Dedifferentiated amniotic fluid mesenchymal stem cell (primary cell): ENCODE results near the gene LYPD6.

Experiments
- DNase-seq: peaks from one replicate; pipeline ENCODE4 v3.0.0-alpha.2; 2016; ENCODE audit errors: extremely low spot score

The LYPD6 gene

DNA sequence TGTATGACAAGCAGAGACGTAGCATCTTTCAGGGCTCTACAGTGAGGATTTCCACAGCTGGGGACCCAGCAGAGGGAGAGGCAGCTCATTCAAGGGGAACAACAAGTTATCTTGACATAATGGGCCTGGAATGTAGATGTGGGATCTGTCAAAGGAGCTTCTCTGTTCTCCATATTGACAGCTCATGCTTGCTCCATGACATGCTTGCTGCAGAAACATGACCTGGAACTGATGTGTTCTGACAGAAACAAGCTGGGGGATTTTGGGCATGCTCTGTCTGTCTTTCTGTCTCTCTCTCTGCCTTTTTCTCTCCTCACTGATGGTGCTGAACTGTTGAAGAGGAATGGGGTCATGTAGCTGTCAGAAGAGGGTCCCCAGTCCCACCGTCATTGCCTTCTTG, 177.6 kb downstream of the LYPD6 start:
- no peak for DNase-seq

DNA sequence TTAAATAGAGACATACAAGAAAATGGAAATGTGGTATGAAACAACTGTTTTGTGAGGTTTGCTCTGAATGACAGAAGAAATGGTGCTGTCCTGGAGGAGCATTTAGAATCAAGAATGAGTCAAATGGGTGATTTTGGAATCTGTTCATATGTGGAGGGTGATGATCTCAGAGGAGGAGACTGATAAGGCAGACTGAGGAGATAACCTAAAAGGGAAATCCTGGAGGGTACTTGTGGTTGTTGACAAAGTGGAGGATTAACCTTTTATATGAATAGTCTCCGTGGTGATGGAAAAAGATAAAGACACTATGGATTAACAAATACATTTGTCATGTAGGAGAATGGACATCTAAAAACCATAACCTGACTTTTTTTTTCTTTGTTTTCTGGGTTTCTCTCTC, 183.1 kb downstream of the LYPD6 start:
- DNase-seq: no peak
